SK-N-DZ (cell line): ENCODE measurements around the gene GOLGA6C.
"Not testable (repeated sequence)": the region's sequence is repeated elsewhere in the genome, so short reads cannot be mapped to it uniquely, and the experiment has no call there.

Experiments used
- DNase-seq: peaks from one replicate; pipeline ENCODE4 v3.0.0-alpha.2; 2015; ENCODE audit warnings: low spot score

GOLGA6C gene

GRCh38 chr15:75227663-75228280 lies 30.4 kb upstream of the GOLGA6C start:
- no peak for DNase-seq

- no peak for DNase-seq
Observed at GRCh38 chr15:75228787-75229186, 29.3 kb upstream of the GOLGA6C start.

DNA sequence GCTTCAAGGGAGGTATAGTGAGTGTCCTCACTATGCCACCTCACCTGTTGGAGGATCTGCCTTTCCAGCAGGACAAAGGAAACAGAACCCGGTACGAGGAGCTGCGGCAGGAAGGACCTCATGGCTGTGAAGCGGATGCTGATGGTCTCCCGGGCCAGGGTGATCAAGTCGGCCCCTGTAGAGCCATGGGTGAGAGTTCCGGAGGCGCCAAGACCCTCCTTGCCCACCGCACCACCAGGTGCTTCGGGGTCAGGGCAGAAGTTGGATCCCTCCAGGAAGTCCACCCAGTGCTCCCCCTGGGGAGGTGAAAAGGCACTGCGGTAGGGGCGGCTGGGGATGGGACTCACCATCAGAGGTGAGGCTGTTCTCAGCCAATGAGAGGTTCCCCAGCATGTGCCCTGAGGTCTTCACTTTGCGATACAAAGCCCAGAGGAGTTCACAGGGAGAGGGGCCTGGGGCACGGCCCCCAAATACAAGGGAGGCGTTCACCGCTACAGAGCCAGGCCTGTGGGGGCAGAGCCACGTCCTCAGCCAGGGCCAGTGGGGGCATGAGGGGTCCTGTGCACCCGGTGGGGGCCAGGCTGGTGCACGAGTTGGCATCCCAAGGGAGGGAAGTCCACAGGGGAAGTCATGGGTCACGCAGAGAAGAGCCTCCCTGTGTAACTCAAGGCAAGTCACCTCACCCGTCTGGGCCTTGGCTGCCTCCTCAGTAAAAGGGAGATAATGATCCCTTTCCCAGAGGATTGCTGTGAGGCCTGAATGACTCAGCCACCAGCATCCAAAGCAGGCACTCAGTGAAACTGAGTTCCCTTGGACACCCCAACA lies 28.7 kb upstream of the GOLGA6C start:
- DNase-seq, result no peak

DNA sequence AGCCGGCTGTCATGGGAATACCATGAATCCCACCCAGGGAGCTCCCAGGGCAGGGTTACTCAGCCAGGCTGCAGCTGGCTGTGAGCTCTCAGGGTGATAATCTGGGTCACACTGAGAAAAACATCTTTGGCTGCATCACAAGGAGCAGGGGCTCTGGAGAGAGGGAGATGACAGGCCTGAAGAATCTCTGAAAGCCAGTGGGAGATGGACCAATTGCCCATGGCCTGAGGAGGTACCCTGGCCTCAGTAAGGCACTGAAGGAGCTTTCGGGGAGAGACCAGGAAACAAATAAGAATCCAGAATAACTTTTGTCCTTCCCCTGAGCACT lies 28.2 kb upstream of the GOLGA6C start:
- DNase-seq, result no peak

GRCh38 chr15:75230551-75231371 lies 27.4 kb upstream of the GOLGA6C start:
- DNase-seq, result no peak

DNA sequence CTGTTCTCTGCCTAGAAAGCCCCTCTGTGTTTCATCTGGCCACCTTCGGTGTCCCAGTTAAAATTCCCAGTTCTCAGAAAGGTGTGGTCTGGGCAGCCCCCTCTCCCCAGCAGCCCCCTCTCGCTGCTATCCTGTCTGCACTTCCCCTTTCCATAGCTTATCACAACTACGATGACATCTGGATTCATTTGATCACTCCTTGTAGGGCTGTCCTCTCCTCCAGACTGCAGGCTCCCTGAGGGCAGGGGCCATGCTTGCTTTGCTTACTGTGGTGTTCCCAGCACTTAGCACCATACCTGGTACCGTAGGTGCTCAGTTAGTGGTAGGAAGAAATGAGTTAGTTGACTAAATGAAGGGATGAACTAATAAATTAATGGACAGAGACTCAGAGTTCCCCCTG lies 26.3 kb upstream of the GOLGA6C start:
- no peak for DNase-seq

- no peak for DNase-seq
Observed at GRCh38 chr15:75232252-75232813, 25.8 kb upstream of the GOLGA6C start.

DNA sequence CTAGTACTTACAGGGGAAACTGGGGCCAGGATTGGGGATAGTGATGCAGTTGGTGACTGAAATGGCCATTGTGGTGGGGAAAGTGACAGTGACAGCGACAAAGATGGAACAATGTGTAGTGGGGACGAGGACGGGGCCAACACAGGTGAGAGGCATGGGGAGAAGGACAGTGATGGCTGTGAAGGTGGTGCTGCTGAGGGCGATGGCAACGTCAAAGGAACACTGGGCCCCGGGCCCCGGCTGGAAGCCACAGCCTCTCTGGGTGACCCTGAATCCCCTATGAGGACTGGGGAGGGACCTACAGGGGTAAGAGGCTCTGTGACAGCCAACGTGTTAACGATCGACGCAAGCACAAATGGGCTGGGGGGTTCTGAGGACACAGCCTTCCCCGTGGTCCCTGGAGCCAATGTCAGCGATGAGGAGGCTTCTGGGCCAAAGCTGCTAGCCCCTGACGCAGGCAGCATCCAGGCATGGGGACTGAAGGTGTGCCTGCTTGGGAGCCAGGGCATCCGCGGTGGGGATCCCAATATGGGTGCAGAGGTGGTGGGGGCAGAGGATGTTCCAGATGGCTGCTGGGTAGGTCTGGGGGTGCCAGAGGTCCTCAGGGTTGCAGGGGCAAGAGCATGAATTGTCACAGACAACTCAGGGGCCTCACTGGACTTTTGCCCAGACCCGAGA lies 25.2 kb upstream of the GOLGA6C start:
- no peak for DNase-seq

DNA sequence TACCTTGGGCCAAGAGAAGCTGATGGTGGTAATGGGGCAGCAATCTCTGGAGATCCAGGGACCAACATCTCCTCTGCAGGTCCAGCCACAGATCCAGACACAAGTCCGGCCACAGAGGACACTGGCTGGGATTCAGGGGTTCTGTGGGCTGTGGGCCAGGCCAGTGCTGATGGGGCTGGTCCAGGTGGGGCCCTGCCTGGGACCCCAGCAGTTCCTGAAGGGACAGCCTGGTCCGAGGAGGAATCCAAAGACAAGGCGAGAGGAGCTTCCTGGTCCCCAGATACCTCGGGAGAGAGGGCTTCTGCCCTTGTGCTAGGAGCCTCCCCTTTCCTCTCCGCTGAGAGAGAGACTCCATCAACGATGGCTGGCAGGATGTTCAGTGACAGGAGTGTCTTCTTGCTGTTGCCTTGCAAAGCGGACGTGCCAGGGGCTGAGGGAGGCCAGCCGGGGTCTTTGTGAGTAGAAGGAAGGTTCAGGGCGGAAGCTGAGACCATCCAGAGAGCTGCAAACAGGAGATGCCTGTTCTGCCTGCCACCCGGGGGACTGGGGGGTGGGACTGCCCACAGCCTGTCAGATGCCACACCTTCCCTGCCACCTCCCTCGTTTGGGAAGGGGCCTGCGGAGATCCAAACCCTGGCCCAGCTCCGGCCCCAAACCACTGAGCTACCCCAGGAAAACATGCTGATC lies 24.5 kb upstream of the GOLGA6C start:
- no peak for DNase-seq

DNA sequence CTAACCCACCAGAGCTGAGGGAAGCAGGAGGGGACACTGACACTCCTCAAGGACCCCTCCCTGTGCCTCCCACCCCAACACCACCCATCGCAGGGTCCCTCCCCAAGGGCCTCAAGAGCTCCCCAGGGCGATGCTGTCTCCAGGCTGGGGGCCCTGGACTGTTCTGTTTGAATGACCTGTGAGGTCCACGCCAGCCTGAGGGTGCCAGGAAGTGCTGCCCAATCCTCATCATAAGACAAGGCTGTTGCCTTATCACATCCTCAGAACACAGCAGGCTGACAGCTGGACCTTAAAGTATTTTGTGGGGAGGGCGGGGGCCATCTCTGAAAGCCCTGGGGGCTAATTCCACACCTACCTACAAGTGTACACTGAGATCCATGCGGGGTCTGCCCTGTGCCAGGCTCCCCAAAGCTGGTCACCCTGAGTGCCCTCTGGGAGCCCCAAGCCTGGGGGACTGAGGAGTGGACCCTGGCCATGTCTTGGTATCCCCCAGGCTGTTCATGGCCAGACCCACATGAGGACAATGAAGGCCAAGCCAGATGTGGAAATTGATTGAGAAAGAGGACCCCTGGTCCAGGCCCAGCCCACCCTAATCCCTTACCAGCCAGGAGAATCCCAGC lies 23.8 kb upstream of the GOLGA6C start:
- DNase-seq, result no peak

DNA sequence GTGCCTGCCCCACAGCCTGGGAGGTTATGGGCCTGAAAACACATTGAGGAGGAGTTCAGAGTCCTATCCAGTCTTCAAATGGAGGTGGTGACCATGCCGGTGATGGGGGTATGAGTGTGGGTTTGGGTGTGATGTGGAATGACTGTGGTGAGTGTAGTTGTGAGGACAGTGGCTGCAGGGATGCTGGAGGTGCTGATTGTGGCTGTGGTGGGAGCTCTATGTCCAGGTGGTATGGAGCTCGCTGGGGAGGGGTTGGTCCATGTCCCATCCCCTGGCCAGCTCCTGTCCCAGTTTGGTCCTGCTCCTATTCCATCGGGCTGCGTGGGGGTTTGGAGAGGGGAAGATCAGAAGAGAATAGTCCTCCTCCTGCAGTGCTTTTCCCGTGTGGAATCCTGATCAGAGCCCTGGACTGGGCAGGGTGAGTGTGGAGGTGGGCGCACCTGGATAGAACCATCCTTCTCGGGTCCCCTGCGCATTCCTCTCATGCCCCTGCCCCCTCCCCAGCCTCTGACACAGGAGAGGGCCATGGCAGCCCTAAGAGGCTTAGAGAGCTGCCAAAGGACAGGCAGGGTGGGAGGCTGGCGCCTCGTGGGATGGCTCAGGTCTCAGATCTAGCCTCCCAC lies 23.0 kb upstream of the GOLGA6C start:
- DNase-seq, result no peak

DNA sequence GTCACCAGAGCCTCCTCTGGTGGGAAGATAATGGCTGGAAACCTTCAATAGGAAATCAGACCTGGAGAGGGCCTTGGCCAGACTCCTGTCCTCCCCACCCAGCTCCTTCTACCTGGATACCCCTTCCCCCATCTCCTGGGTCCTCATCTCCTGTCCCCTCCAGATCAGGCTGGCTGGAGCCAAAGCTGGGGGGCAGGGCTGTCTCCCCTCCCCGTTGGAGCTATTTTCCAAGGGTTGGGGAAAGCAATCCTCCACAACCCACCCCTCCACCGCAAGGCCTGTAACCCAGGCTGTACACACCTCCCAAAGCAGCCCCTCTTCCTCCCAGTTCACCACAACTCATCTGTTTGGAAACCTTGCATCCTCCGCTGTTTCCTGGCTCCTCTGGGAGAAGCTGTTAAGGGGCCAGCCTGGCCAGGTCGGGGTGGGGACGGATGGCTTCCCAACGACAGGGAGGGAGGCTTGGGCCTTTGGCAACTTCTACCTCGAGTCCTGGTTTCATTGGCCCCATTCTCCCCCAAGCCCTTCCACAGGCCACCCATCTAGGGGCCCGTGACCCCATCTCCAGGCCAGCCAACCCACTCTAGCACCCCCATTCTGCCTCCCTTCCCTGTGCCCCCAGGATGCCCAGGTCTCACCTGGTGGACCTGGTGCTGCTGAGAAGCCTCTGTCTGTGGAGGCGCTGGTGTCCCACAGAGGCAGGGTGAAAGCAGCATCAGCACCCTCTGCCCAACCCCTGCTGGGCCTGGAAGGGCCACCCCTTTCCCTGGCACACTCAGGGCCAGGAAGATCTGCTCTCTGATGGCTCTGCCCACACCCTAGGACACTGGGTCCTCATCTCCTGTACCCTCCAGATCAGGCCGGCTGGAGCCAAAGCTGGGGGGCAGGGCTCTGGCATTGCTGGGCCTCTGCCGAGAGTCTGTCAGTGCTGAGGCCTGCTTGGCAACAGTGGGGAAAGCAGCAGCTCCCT lies 22.1 kb upstream of the GOLGA6C start:
- no peak for DNase-seq

DNA sequence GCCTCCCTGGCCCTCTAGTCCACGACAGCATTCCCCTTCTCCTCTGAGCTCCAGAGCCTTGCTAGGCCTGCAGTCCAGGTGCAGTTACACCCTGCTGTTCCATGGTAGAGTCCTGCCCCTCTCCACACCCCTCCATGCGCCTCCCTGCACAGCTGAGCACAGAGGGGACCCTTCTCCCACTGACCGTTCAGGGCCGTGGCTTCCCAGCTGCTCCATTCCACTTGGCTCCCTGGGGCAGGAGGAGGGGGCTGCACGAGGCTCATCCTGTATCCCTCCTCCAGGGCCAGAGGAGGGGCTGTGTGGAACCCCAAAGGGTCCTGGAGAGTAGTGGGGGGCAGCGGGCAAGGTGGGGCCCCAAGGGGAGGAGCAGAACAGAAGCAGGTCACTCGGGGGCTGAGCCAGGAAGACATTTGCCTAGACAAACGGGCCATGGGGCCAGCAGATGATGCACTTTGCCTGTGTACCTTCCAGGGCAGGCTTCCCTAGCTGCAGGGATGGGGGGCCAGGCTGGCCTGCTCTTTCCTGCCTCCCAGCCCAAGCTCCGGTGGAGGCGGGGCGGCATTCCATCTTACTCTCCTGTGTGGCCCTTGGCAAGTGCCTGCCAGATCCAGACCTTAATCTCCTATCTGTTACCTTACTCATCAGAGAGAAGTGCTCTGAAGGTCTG lies 20.7 kb upstream of the GOLGA6C start:
- no peak for DNase-seq

- DNase-seq, result no peak
Observed at GRCh38 chr15:75238150-75238549, 20.0 kb upstream of the GOLGA6C start.

- not testable (repeated sequence) for DNase-seq
Observed at GRCh38 chr15:75245741-75246140, 12.4 kb upstream of the GOLGA6C start.

- not testable (repeated sequence) for DNase-seq
Observed at GRCh38 chr15:75248991-75249390, 9.1 kb upstream of the GOLGA6C start.

GRCh38 chr15:75249726-75250125 lies 8.4 kb upstream of the GOLGA6C start:
- no peak for DNase-seq

GRCh38 chr15:75251343-75251742 lies 6.8 kb upstream of the GOLGA6C start:
- DNase-seq, result not testable (repeated sequence)
